Panc1 (cell line): ENCODE data around the gene ZBP1. TPM values are rescaled to one million over a fixed set of nuclear protein-coding genes. Genes with fewer than 3 reads are reported as not detected.

Source experiments
- ATAC-seq: fragments of 200-7000 bp; cut with Tn5 transposase; 2 replicates; pipeline ENCODE4 v1.9.1; 2020; ENCODE audit warnings: mild to moderate bottlenecking, moderate library complexity
- BruUV-seq: library from RNA; stranded (reverse); fragments of 400-500 nt; replicated peaks from 2 replicates; lab custom pipeline; 2021; lab: Mats Ljungman, UMichigan
- CTCF ChIA-PET: fragments of 300-600 bp; sonication (Branson Sonifier 250); formaldehyde crosslinking; loops from one replicate; lab custom pipeline; 2022; ENCODE audit warnings: antibody characterized with exemption; lab: Charles Lee
- POLR2A ChIA-PET: fragments of 300-600 bp; sonication (Branson Sonifier 250); formaldehyde crosslinking; loops from one replicate; lab custom pipeline; 2022; ENCODE audit warnings: antibody characterized with exemption; lab: Charles Lee
- DNase-seq: peaks from one replicate; pipeline ENCODE4 v3.0.0-alpha.2; 2010; ENCODE audit warnings: low read depth, low spot score
- H3K27ac ChIP-seq: 2 replicates; pipeline ENCODE4 v1.5.1; 2011; ENCODE audit warnings: mild to moderate bottlenecking, low read length, inconsistent platforms
- H3K27me3 ChIP-seq: fragments of 200-500 bp; sonication (Bioruptor generic); 2 replicates; pipeline ENCODE4 v1.6.0; 2014; ENCODE audit warnings: low read length, inconsistent platforms; ENCODE audit not compliant: control insufficient read depth, insufficient read depth
- H3K36me3 ChIP-seq: fragments of 200-500 bp; sonication (Bioruptor generic); 2 replicates; pipeline ENCODE4 v1.5.1; 2014; ENCODE audit warnings: inconsistent platforms, mild to moderate bottlenecking, low read length, moderate library complexity; ENCODE audit not compliant: control insufficient read depth, insufficient read depth
- H3K4me1 ChIP-seq: 2 replicates; pipeline ENCODE4 v1.5.1; 2011; ENCODE audit warnings: inconsistent platforms, mild to moderate bottlenecking, low read length, moderate library complexity; ENCODE audit not compliant: control insufficient read depth, insufficient read depth
- H3K4me3 ChIP-seq, 2 experiments: 2 replicates each; pipeline ENCODE4 v1.5.1; 2011 to 2012; ENCODE audit warnings: low read depth in 2 of 2, low read length in 2 of 2, mild to moderate bottlenecking in 2 of 2, inconsistent platforms in 1 of 2, moderate library complexity in 1 of 2
- H3K9me3 ChIP-seq: fragments of 200-500 bp; sonication (Bioruptor generic); 2 replicates; pipeline ENCODE4 v1.5.1; 2014; ENCODE audit warnings: low read depth, mild to moderate bottlenecking, inconsistent platforms, low read length, moderate library complexity; ENCODE audit not compliant: control insufficient read depth, insufficient read depth
- CTCF ChIP-seq: fragments of 450-650 bp; IDR thresholded peaks from 2 replicates; pipeline ENCODE4 v1.5.1; 2017; ENCODE audit warnings: mild to moderate bottlenecking
- POLR2AphosphoS5 ChIP-seq: IDR thresholded peaks from 2 replicates; pipeline ENCODE4 v1.6.1; 2012; ENCODE audit warnings: mild to moderate bottlenecking, low read depth, low read length, moderate library complexity
- REST ChIP-seq, 2 experiments: IDR thresholded peaks; 2 replicates each; pipeline ENCODE4 v1.6.1; 2011 to 2012; ENCODE audit warnings: low read depth in 2 of 2, control low read depth in 1 of 2, low read length in 1 of 2, mild to moderate bottlenecking in 1 of 2, moderate library complexity in 1 of 2; ENCODE audit not compliant: insufficient read depth in 1 of 2
- SIN3A ChIP-seq: IDR thresholded peaks from 2 replicates; pipeline ENCODE4 v1.6.1; 2012; ENCODE audit warnings: low read depth, mild to moderate bottlenecking, low read length, moderate library complexity, borderline replicate concordance; ENCODE audit not compliant: insufficient read depth
- TCF7L2 ChIP-seq: IDR thresholded peaks from 2 replicates; pipeline ENCODE4 v1.6.1; 2011; ENCODE audit warnings: mild to moderate bottlenecking, low read depth, low read length, inconsistent platforms
- in situ Hi-C: cut with HindIII; loops from 2 replicates; pipeline ENCODE4 v1.10.0; 2016; ENCODE audit warnings: low sequenced_read_pairs, low pct_unique_long_range_greater_than_20kb
- intact Hi-C: fragments of 100-400 bp; cut with micrococcal nuclease; formaldehyde crosslinking; loops from one replicate; pipeline ENCODE4 v1.10.0; 2022; ENCODE audit not compliant: unreplicated experiment
- total RNA-seq: library from RNA; stranded (reverse); gene quantifications from one replicate; pipeline ENCODE4 v1.2.1, GENCODE V29; 2021; ENCODE audit not compliant: unreplicated experiment

The ZBP1 gene
- total RNA-seq, 1 experiment from 2014 or later: not detected

GRCh38 chr20:57666106-57666833 is 46.0 kb upstream of the ZBP1 start:
- ChIA-PET CTCF (no interaction called here), POLR2A (no interaction called here)
- intact Hi-C loops (no loop called here), in situ Hi-C loops (no loop called here)
- no peaks in the 10 kb centered on the region for H3K27me3 ChIP-seq
- H3K4me3 ChIP-seq: no peak overlapping the region
- BruUV-seq: no TSS peak
- DNase-seq: no peak
- no peak for ATAC-seq
- no peaks in the 10 kb centered on the region for H3K36me3 ChIP-seq
- H3K27ac ChIP-seq: no peak overlapping the region
- no peaks in the 10 kb centered on the region for H3K9me3 ChIP-seq
- H3K4me1 ChIP-seq: no peaks in the 10 kb centered on the region
- TF ChIP-seq POLR2AphosphoS5 (no peak), TCF7L2 (no peak), CTCF (no peak), SIN3A (no peak), REST (IDR thresholded peaks at IDR 0.05; ENCODE audit: insufficient read depth in 1 of 2, low read depth in 2 of 2, low read length in 1 of 2) (no peak)

- Histone ChIP-seq H3K9me3 (no peaks in the 10 kb centered on the region), H3K36me3 (no peaks in the 10 kb centered on the region), H3K4me3 (no peak overlapping the region), H3K27me3 (no peaks in the 10 kb centered on the region), H3K4me1 (no peaks in the 10 kb centered on the region), H3K27ac (no peak overlapping the region)
- in situ Hi-C loops (no loop called here), intact Hi-C loops (no loop called here)
- DNase-seq: no peak
- TF ChIP-seq SIN3A (no peak), REST (IDR thresholded peaks at IDR 0.05; ENCODE audit: insufficient read depth in 1 of 2, low read depth in 2 of 2, low read length in 1 of 2) (no peak), POLR2AphosphoS5 (no peak), CTCF (no peak), TCF7L2 (no peak)
- no peak for ATAC-seq
- ChIA-PET CTCF (no interaction called here), POLR2A (interaction anchor here (0.5 to 0.6 kb wide), 2 partner anchors 252 to 587 kb away, joined by 3 to 9 read pairs; no protein-coding TSS in a partner anchor)
- BruUV-seq: no TSS peak
Observed at GRCh38 chr20:57665589-57665971, 45.4 kb upstream of the ZBP1 start.
